ENCODE data around the gene LPIN2. TPM values are rescaled to one million over a fixed set of nuclear protein-coding genes. Genes with fewer than 3 reads are reported as not detected.

LPIN2 gene
- total RNA-seq, 1 experiment from 2014 or later: 10.7 TPM

GRCh38 chr18:3014503-3015203, 1.7 kb upstream of the LPIN2 start:
- ATAC-seq: no peak
- CTCF ChIA-PET: interaction anchor here (0.7 to 2.9 kb wide), 4 partner anchors 29 to 231 kb away, joined by 3 to 10 read pairs (median 4); no protein-coding TSS in a partner anchor

More at GRCh38 chr18:3014503-3015203, 1.7 kb upstream of the LPIN2 start:
- DNase-seq (ENCODE audit: low read depth, low spot score): no peak
- intact Hi-C loops (cut with micrococcal nuclease): loop anchor here (5.0 kb wide), 1 partner anchor 233 kb away; the partner anchor contains the start of gene MYL12A
- peaks cover 23 to 33% of the 10 kb centered on the region in 2 experiments for H3K4me1 ChIP-seq (ENCODE audit: control insufficient read depth in 1 of 2, insufficient read depth in 2 of 2, low read length in 2 of 2)
- H3K9ac ChIP-seq (ENCODE audit: low read length): peak overlapping the region; percentile 39
- BruUV-seq (replicated peaks): no TSS peak
- H3K36me3 ChIP-seq (ENCODE audit: control insufficient read depth in 1 of 2, insufficient read depth in 2 of 2, low read length in 2 of 2): no peaks in the 10 kb centered on the region; a peak in 2 of 4 replicates
- no peaks in the 10 kb centered on the region for H3K9me2 ChIP-seq (ENCODE audit: insufficient read depth)
- H3K27me3 ChIP-seq (ENCODE audit: insufficient read depth, low read length): no peaks in the 10 kb centered on the region
- ChIA-PET RAD21 (ENCODE audit: low non-redundant PET in 1 of 2, low total read pairs in 2 of 2, uncharacterized antibody in 2 of 2, unreplicated experiment in 2 of 2) (no interaction called here), POLR2A (interaction anchor here (0.5 to 1.6 kb wide), 4 partner anchors 9 to 233 kb away, joined by 3 read pairs; partner anchors contain the start of gene MYL12A)
- H3K4me2 ChIP-seq (ENCODE audit: low read length): peak overlapping the region; percentile 72
- peak overlapping the region; percentile 4 to 40; a peak in 3 of 4 replicates for H3K4me3 ChIP-seq (replicated peaks in 1 of 2; ENCODE audit: low read depth in 1 of 2, low read length in 2 of 2)
- peak overlapping the region; percentile 90 for H2AFZ ChIP-seq (ENCODE audit: low read depth, low read length, poor library complexity, severe bottlenecking)
- H3K27ac ChIP-seq (ENCODE audit: low read depth, low read length): no peak overlapping the region
- H3K9me3 ChIP-seq (ENCODE audit: control insufficient read depth in 1 of 2, insufficient read depth in 1 of 2, low read depth in 1 of 2, low read length in 2 of 2): no peaks in the 10 kb centered on the region
- peak; percentile 1; the same call in 1 of the 2 replicates for TF ChIP-seq CEBPB (IDR thresholded peaks at IDR 0.05; ENCODE audit: low read depth)
- TF ChIP-seq ZBTB33 (IDR thresholded peaks at IDR 0.05; ENCODE audit: extremely low read depth, insufficient replicate concordance, low read length): no peak
- H4K20me1 ChIP-seq (ENCODE audit: insufficient read depth): no peaks in the 10 kb centered on the region
- peaks cover 19% of the 10 kb centered on the region for H3K79me2 ChIP-seq (ENCODE audit: insufficient read depth, low read length)
